Heart right ventricle (tissue), 16 donors: ENCODE results near the gene DSG2. TPM values are rescaled to one million over a fixed set of nuclear protein-coding genes. Genes with fewer than 3 reads are reported as not detected.
"Not testable (repeated sequence)": the region's sequence is repeated elsewhere in the genome, so short reads cannot be mapped to it uniquely, and the experiment has no call there.

Experiments
- ATAC-seq, 8 donors: fragments of 200-7000 bp; cut with Tn5 transposase; one replicate each; pipeline ENCODE4 v1.9.1; 2020; ENCODE audit warnings: mild to moderate bottlenecking in 8 of 8, moderate library complexity in 8 of 8, moderate number of reproducible peaks in 1 of 8
- DNase-seq, 2 donors: peaks; one replicate each; pipeline ENCODE4 v3.0.0-alpha.2; 2020
- H3K27ac ChIP-seq, 10 donors: fragments of 200-600 bp; sonication (generic) in 2 of 10; one replicate each; pipeline versions ENCODE4 v1.5.0 to v1.8.0; 2020 to 2022; ENCODE audit warnings: mild to moderate bottlenecking in 3 of 10
- H3K27me3 ChIP-seq, 7 donors: fragments of 200-600 bp; one replicate each; pipeline ENCODE4 v1.8.0; 2021 to 2022; ENCODE audit warnings: mild to moderate bottlenecking in 2 of 7
- H3K36me3 ChIP-seq, 9 donors: fragments of 200-600 bp; sonication (generic) in 1 of 9; one replicate each; pipeline versions ENCODE4 v1.5.0 to v1.8.0; 2020 to 2022; ENCODE audit warnings: mild to moderate bottlenecking in 2 of 9
- H3K4me1 ChIP-seq, 9 donors: fragments of 200-600 bp; sonication (generic) in 1 of 9; one replicate each; pipeline versions ENCODE4 v1.5.0 to v1.8.0; 2020 to 2022; ENCODE audit warnings: mild to moderate bottlenecking in 4 of 9
- H3K4me3 ChIP-seq, 10 donors: fragments of 200-600 bp; sonication (generic) in 2 of 10; one replicate each; pipeline versions ENCODE4 v1.5.0 to v1.8.0; 2020 to 2022; ENCODE audit warnings: mild to moderate bottlenecking in 7 of 10, moderate library complexity in 2 of 10
- H3K9me3 ChIP-seq, 11 donors: fragments of 200-600 bp in 10 of 11; sonication (generic) in 2 of 11; one replicate each; pipeline versions ENCODE4 v1.5.0 to v1.8.0; 2013 to 2022; ENCODE audit warnings: mild to moderate bottlenecking in 2 of 11, control low read depth in 1 of 11, moderate library complexity in 1 of 11
- CTCF ChIP-seq, 9 donors: fragments of 200-600 bp; sonication (generic) in 2 of 9; IDR thresholded peaks; one replicate each; pipeline versions ENCODE4 v1.5.0 to v1.8.0; 2021 to 2022; ENCODE audit warnings: antibody characterized with exemption in 9 of 9, mild to moderate bottlenecking in 5 of 9, moderate library complexity in 1 of 9
- WGBS, 2 donors: extraction: QIAGEN DNeasy Blood & Tissue Kit; methylation state at CpG; one replicate each; pipeline ENCODE4 v1.1.7; 2013; ENCODE audit warnings: inconsistent platforms in 1 of 2; 5-methylcytosine and 5-hydroxymethylcytosine counted together
- intact Hi-C, 10 donors: fragments of 100-400 bp; cut with DNase I; formaldehyde crosslinking; loops; one replicate each; pipeline versions ENCODE4 v1.11.1 to v1.14.2; 2022
- polyA plus RNA-seq, 2 donors: library from polyadenylated mRNA; stranded (reverse); fragments of 200-250 nt; gene quantifications; one replicate each; pipeline ENCODE4 v1.2.3, GENCODE V29; 2013
- total RNA-seq, 10 donors: library from RNA; stranded (reverse); fragmentation: NEBNext Ultra II Directional in 3 of 10; extraction: Animal tissue kit (Norgen Biotek cat#: 25700) in 3 of 10; gene quantifications; one replicate each; pipeline versions ENCODE4 v1.2.1 to v1.2.4, GENCODE V29; 2021 to 2023
- donor health status: Arrhythmogenic right ventricular cardiomyopathy.
- donor health status: ischemic (EF 13 %, LVEDD 7.1; RV severe dilation, severe dysfunction).
- donor health status: healthy with polysubstance abuse.
- donor health status: DM: no; HTN: yes; CAD: no.
- donor health status: DM: no; HTN: no; CAD: no.
- donor health status: ischemic (EF 25% LVEDD 6.9; RV normal size, moderate dysfunction).
- donor health status: ischemic (EF 25% LVEDD 5.7; RV mildly dilated, moderate dysfunction).
- donor health status: healthy.
- donor health status: DM: yes; HTN: yes; CAD: no.
- donor health status: Ischemic cardiomyopathy.
- donor health status: ischemic (EF 35%, LVEDD 5.7; RV mildly dilated, moderate dysfunction).
- donor health status: nonischemic (EF 11% LVEDD 7.7; RV severe dilation, severe dysfunction).
- donor health status: DM: yes; HTN: yes; CAD: no.
- donor health status: PGD.
- donor health status: ischemic (EF 29% LVEDD 5.4; RV normal size, mild dysfunction).
- donor health status: nonischemic (EF 23%, LVEDD 6.1; RV moderate dilation, normal function).

The DSG2 gene
- total and polyA plus RNA-seq, 12 donors, result 7.6 to 53.8 (median 39.9) TPM

- H3K4me3 ChIP-seq, result no peak overlapping the region
- H3K27me3 ChIP-seq, result peaks cover 0 to 22% (median 3%) of the 10 kb centered on the region in 7 donors
- H3K27ac ChIP-seq, result no peak overlapping the region
- H3K36me3 ChIP-seq, result no peaks in the 10 kb centered on the region
- WGBS, 2 donors, result 93 to 96% methylated on average over 7 of the region's 7 CpGs
- no peak for TF ChIP-seq CTCF (IDR thresholded peaks at IDR 0.05)
- no peaks in the 10 kb centered on the region for H3K9me3 ChIP-seq
- ATAC-seq, result no peak
- intact Hi-C loops, result loop anchor here in 2 of 10 donors (10.0 kb wide), 2 partner anchors 218 to 398 kb away; no protein-coding TSS in a partner anchor
- no peak for DNase-seq
- peaks cover 0 to 8% (median 0%) of the 10 kb centered on the region in 9 donors for H3K4me1 ChIP-seq
Measured at GRCh38 chr18:31493171-31493570, 4.8 kb upstream of the DSG2 start.

GRCh38 chr18:31493941-31494340, 4.0 kb upstream of the DSG2 start:
- intact Hi-C loops, result loop anchor here in 2 of 10 donors (10.0 kb wide), 2 partner anchors 219 to 399 kb away; no protein-coding TSS in a partner anchor

GRCh38 chr18:31494705-31495244, 3.2 kb upstream of the DSG2 start:
- not testable (repeated sequence) for H3K9me3 ChIP-seq, H3K36me3 ChIP-seq, ATAC-seq, H3K27ac ChIP-seq, DNase-seq, H3K4me3 ChIP-seq
- intact Hi-C loops, result loop anchor here in 4 of 10 donors (5.0 to 10.0 kb wide), 4 partner anchors 217 to 400 kb away; partner anchors contain the start of gene DSC2 (in 1 of the 4)
- Histone ChIP-seq H3K4me1 (peaks cover 0 to 14% (median 5%) of the 10 kb centered on the region in 9 donors), H3K27me3 (peaks cover 0 to 38% (median 4%) of the 10 kb centered on the region in 7 donors)
- 81 to 82% methylated on average over 2 of the region's 2 CpGs for WGBS, 2 donors

More at GRCh38 chr18:31493941-31494340, 4.0 kb upstream of the DSG2 start:
- no peak for TF ChIP-seq CTCF (IDR thresholded peaks at IDR 0.05)
- Histone ChIP-seq H3K27me3 (peaks cover 0 to 29% (median 4%) of the 10 kb centered on the region in 7 donors), H3K36me3 (no peaks in the 10 kb centered on the region), H3K4me1 (peaks cover 0 to 8% (median 3%) of the 10 kb centered on the region in 9 donors), H3K27ac (no peak overlapping the region), H3K4me3 (no peak overlapping the region), H3K9me3 (no peaks in the 10 kb centered on the region)
- ATAC-seq (no peak), DNase-seq (no peak)

GRCh38 chr18:31497404-31497835, 557 bp upstream of the DSG2 start:
- WGBS, 2 donors, result 27 to 35% methylated on average over 25 of the region's 25 CpGs
- DNase-seq, result peak in 1 of 2 donors; percentile 7
- Histone ChIP-seq H3K4me3 (peak overlapping the region; percentile 32 to 78 (median 71)), H3K27ac (peak overlapping the region; percentile 35 to 86 (median 74)), H3K4me1 (peaks cover 0 to 22% (median 5%) of the 10 kb centered on the region in 9 donors), H3K9me3 (no peaks in the 10 kb centered on the region), H3K27me3 (peaks cover 0 to 44% (median 4%) of the 10 kb centered on the region in 7 donors), H3K36me3 (no peaks in the 10 kb centered on the region)
- TF ChIP-seq CTCF (IDR thresholded peaks at IDR 0.05), result peak in 1 of 9 donors; percentile 6
- intact Hi-C loops, result loop anchor here in 4 of 10 donors (5.0 to 10.0 kb wide), 4 partner anchors 220 to 403 kb away; partner anchors contain the start of gene DSC2 (in 1 of the 4)
- peak in 5 of 8 donors; percentile 6 to 76 (median 51) for ATAC-seq
